ENCODE measurements around the gene METTL25. TPM values are rescaled to one million over a fixed set of nuclear protein-coding genes. Genes with fewer than 3 reads are reported as not detected.

Gene METTL25
- total RNA-seq, 4 donors from 2014 or later: 9.6 to 16.5 (median 11.9) TPM

DNA sequence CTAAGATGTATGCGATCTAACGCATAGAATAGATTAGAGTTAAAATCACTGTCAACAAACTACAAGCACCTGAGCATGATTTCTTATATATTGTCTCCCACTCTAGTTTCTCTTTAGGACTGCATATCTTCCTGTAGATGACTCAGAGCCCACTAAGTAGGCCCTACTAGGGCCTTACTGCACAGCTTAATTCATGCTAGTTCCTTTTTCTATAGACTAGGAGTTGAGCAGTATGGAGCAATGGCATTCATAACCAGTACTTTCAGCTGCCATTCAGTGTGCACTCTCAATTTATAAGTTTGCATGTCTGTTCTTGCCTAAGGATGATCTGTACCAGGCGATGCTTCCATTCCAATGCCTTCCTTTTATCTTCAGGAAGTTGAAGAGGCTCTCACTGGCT is 103.5 kb downstream of the METTL25 start:
- TF ChIP-seq, protein P1, sequence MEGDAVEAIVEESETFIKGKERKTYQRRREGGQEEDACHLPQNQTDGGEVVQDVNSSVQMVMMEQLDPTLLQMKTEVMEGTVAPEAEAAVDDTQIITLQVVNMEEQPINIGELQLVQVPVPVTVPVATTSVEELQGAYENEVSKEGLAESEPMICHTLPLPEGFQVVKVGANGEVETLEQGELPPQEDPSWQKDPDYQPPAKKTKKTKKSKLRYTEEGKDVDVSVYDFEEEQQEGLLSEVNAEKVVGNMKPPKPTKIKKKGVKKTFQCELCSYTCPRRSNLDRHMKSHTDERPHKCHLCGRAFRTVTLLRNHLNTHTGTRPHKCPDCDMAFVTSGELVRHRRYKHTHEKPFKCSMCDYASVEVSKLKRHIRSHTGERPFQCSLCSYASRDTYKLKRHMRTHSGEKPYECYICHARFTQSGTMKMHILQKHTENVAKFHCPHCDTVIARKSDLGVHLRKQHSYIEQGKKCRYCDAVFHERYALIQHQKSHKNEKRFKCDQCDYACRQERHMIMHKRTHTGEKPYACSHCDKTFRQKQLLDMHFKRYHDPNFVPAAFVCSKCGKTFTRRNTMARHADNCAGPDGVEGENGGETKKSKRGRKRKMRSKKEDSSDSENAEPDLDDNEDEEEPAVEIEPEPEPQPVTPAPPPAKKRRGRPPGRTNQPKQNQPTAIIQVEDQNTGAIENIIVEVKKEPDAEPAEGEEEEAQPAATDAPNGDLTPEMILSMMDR (IDR thresholded peaks at IDR 0.05; ENCODE audit: low read depth): no peak

DNA sequence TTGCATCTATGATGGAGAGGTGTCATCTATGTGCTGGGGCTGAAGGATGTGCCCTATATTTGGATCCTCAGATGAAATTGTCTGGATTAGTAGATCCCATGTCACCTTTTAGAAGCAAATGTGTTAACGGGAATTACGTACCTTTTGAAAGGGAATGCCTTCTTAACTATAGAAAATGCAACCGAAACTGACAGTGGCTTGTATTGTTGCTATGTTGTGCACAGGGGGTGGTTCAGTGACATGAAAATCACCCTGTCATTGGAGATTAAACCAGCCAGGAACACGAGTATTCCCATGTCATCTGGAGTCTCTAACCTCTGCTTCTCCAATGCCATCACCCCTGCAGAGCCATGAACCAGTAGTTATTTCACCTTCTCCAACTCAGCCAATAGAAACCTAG is 110.2 kb downstream of the METTL25 start:
- TF ChIP-seq, protein P1 (IDR thresholded peaks at IDR 0.05; ENCODE audit: low read depth): no peak

DNA sequence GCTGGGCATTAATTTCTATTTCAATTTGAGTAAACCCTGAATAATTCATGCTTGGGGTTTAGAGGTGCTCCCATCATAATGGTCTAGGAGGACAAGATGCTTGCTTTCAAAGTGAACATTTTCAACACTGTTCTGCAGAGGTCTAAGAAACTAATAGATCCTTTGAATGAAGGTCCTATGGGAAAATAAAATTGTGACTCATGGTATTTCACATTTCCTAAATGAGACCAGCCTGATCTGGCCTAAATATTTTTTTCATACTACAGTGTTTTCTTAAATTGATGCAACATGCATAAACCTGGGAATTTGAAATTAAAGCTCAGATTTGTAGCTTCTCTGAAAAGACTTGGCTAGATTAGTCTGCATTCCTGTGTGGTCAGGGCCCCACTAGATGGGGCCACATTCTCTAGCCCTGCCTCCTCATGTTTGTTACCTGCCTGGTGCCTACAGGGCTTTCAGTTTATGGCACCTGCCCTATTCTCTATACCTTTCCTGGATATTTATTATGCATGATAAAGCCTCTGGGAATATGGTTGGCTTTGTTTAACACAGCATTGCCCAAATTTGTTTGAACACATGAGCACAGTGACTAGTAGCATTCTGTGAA is 112.7 kb downstream of the METTL25 start:
- TF ChIP-seq, protein P1 (IDR thresholded peaks at IDR 0.05; ENCODE audit: low read depth): no peak

DNA sequence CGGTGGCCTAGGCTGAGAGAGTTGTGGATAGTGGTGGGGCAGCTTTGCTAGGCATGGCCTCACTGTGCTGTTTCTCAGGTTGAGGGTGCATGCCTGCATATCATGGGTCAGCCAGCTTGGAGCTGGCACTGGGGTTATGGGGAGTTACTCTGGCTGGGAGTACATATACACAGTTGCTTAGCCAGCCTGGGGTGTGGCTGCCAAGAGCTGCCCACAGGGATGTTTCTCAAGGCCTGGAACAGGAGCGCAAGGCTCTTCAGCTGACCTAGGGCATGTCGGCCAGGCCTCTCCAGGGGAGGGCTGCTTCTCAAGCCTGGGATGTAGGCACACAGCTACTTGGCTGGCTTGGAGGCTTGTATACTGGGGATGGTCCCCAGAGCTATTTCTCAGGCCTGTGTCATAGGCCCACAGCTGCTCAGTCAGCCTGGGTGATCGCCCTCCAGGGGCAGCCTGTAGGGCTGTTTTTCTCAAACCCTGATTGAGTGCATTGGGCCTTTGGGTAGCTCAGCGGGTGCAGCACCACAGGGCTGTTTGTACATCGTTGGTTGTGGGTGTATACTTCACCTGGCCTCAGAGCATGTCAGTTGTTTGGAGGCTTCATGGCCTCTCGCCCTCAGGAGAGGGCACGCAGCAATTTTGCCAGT is 114.9 kb downstream of the METTL25 start:
- TF ChIP-seq, protein P1 (IDR thresholded peaks at IDR 0.05; ENCODE audit: low read depth): no peak

DNA sequence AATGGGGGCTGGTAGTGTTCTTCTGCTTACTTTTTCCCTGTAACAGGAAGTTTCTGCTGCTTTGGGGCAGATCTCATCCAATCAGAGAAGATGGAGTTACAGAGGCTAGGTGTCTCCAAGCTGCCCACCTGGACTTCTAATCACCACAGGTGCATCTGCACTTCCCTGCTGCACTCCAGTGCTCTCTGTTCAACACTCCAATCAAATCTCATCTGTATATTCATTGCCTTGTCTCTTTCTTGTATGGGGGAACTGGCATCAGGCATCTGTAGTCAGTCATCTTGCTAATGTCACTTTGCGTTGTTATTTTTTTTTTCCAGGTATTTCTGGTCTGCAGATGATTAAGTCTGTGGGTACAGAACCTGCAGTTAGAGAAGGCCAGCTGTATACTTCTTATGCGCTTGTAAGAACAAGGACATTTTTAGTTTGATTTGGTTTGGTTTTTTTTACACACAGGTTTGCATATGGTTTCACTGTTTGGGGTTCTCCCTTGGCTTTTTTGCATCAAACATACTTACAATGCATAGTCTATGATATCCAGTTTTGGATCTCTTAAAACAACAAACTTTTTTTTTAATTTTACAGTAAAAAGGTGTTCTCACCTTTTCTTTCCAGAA is 116.0 kb downstream of the METTL25 start:
- TF ChIP-seq, protein P1 (IDR thresholded peaks at IDR 0.05; ENCODE audit: low read depth): no peak

DNA sequence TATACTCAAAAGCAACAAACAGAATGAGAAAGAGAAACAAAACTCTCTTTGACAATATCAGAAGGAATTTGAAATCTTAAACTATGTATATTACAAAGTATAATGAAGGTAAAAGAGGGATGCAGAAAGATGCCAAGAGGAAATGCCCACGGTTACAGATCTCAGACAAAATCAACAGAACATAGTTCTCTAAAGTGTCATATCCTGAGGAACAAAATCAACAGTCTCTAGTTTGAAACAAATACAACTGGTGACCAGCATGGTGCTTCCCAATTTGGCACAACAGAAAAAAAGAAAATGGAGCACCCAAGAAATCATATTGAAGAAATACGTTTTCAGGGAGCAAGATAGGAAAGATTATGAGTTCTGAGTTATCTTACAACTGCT is 116.5 kb downstream of the METTL25 start:
- TF ChIP-seq, protein P1 (IDR thresholded peaks at IDR 0.05; ENCODE audit: low read depth): no peak

DNA sequence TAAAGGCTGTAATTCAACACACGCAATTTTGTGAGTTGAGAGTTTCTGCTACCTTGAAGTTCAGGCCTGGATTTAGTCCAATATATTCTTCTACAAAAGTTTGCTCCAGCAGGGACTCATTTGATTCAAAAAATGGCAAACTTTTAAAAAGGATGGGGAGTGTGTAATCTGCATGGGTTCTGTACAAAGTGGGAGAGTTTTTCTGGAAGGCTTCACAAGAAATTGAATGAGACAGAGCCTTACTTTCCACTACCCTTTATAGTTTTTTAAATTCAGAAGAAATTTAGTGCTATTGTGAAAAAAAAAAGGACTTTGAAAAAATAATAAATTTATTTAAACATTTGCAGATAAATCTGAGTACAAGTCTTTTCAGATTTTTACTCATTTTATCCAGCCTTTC is 116.9 kb downstream of the METTL25 start:
- TF ChIP-seq, protein P1 (IDR thresholded peaks at IDR 0.05; ENCODE audit: low read depth): no peak

All from subcutaneous adipose tissue (tissue), 4 donors.